ENCODE measurements around the gene MOGAT1. TPM values are rescaled to one million over a fixed set of nuclear protein-coding genes. Genes with fewer than 3 reads are reported as not detected.
A peak's percentile ranks its signal among the peaks of the same experiment; 100 is the strongest.
"Not testable (repeated sequence)": the region's sequence is repeated elsewhere in the genome, so short reads cannot be mapped to it uniquely, and the experiment has no call there.

The MOGAT1 gene
- total RNA-seq, 1 experiment from 2014 or later: not detected

DNA sequence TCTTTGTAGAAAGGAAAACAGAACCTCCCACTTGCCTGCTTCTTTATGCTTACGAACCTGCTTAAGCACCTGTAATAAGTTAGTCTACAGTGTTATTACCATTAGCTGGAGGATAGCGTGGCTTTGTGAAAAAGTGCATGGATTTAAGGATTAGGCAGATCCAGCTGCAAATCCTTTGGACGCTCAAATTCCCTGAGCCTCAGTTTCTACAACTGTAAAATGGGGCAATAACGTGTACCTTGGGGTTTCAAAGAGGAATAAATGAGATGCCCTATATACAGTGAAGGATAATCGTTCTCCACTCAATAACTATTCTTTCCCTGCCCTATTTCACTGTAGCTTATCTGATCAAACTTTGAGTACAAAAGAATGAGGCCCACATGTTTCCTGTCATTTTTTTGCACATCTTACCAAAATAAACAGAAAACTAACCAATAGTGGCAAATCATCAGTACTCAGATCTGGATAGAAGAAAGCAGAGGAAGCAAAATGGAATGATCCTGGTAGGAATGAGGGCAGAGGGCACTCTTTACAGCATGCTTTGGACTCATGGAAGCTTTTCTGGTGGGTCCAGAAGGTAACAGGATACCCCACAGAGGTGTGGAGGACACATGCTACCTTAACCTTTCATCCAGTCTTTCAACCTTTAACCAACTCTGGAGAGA, 14.8 kb downstream of the MOGAT1 start:
- Mint-ChIP-seq H3K36me3 (ENCODE audit: insufficient read depth, unreplicated experiment) (no peaks in the 10 kb centered on the region), H3K4me1 (ENCODE audit: insufficient read depth, unreplicated experiment) (no peaks in the 10 kb centered on the region), H3K4me3 (ENCODE audit: unreplicated experiment) (no peak overlapping the region), H3K27me3 (ENCODE audit: insufficient read depth, unreplicated experiment) (peaks cover 23% of the 10 kb centered on the region), H3K27ac (ENCODE audit: low read depth, unreplicated experiment) (no peak overlapping the region), H3K9me3 (ENCODE audit: unreplicated experiment) (no peaks in the 10 kb centered on the region)
- TF ChIP-seq, protein P1, sequence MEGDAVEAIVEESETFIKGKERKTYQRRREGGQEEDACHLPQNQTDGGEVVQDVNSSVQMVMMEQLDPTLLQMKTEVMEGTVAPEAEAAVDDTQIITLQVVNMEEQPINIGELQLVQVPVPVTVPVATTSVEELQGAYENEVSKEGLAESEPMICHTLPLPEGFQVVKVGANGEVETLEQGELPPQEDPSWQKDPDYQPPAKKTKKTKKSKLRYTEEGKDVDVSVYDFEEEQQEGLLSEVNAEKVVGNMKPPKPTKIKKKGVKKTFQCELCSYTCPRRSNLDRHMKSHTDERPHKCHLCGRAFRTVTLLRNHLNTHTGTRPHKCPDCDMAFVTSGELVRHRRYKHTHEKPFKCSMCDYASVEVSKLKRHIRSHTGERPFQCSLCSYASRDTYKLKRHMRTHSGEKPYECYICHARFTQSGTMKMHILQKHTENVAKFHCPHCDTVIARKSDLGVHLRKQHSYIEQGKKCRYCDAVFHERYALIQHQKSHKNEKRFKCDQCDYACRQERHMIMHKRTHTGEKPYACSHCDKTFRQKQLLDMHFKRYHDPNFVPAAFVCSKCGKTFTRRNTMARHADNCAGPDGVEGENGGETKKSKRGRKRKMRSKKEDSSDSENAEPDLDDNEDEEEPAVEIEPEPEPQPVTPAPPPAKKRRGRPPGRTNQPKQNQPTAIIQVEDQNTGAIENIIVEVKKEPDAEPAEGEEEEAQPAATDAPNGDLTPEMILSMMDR (IDR thresholded peaks at IDR 0.05; ENCODE audit: unreplicated experiment): no peak
- BruUV-seq (replicated peaks): no TSS peak
- ChIA-PET CTCF (interaction anchor here (0.8 to 1.8 kb wide), 3 partner anchors 9 to 252 kb away, joined by 3 to 9 read pairs (median 5); no protein-coding TSS in a partner anchor), POLR2A (interaction anchor here (0.5 to 0.8 kb wide), 2 partner anchors 24 to 31 kb away, joined by 3 read pairs; partner anchors contain the start of gene FARSB)
- intact Hi-C loops (cut with micrococcal nuclease): no loop called here
- DNase-seq (ENCODE audit: unreplicated experiment): no peak

DNA sequence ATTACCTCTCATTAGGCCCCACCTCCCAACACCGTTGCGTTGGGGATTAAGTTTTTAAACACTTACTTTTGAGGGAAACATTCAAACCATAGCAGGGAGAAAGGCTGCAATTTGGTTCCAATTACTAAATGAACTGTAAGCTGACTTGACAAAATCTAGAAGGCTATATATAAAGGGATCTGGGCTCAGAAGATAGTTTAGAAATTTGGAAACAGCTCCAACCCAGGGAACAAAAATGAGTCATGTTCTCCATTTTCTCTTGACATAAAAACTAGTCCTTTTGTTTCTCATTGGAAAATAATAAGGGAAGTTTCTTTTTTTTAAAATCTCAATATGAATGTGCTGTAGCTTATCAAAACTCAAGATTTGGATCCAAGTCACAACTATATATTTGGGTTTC, 17.5 kb downstream of the MOGAT1 start:
- H3K9me3 Mint-ChIP-seq (ENCODE audit: unreplicated experiment): no peaks in the 10 kb centered on the region
- ChIA-PET POLR2A (interaction anchor here (0.8 to 1.1 kb wide), 2 partner anchors 10 to 33 kb away, joined by 3 to 4 read pairs; partner anchors contain the start of gene FARSB), CTCF (interaction anchor here (0.6 to 7.2 kb wide), 8 partner anchors 19 to 810 kb away, joined by 3 to 53 read pairs (median 3); no protein-coding TSS in a partner anchor)
- BruUV-seq (replicated peaks): no TSS peak
- H3K4me3 Mint-ChIP-seq (ENCODE audit: unreplicated experiment): no peak overlapping the region
- intact Hi-C loops (cut with micrococcal nuclease): no loop called here
- DNase-seq (ENCODE audit: unreplicated experiment): no peak
- H3K27ac Mint-ChIP-seq (ENCODE audit: low read depth, unreplicated experiment): no peak overlapping the region
- TF ChIP-seq, protein P1 (IDR thresholded peaks at IDR 0.05; ENCODE audit: unreplicated experiment): no peak
- H3K27me3 Mint-ChIP-seq (ENCODE audit: insufficient read depth, unreplicated experiment): no peaks in the 10 kb centered on the region
- H3K36me3 Mint-ChIP-seq (ENCODE audit: insufficient read depth, unreplicated experiment): no peaks in the 10 kb centered on the region
- no peaks in the 10 kb centered on the region for H3K4me1 Mint-ChIP-seq (ENCODE audit: insufficient read depth, unreplicated experiment)

DNA sequence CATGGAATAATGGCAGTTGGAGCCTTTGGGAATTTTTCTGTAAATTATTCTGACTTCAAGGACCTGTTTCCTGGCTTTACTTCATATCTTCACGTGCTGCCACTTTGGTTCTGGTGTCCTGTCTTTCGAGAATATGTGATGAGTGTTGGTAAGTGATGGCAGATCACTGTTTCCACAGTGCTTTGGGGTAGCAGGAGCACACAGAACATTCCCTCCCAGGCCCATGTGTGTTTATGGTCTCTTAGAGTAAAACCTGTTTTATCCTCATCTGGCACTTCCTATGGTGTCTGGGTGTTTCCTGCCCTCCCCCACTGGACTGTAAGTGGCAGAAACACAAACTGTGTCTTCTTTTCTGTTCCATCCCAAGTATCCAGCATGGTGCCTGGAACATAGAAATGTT, 17.9 kb downstream of the MOGAT1 start:
- TF ChIP-seq, protein P1 (IDR thresholded peaks at IDR 0.05; ENCODE audit: unreplicated experiment): no peak
- H3K27ac Mint-ChIP-seq (ENCODE audit: low read depth, unreplicated experiment): no peak overlapping the region
- POLR2A ChIA-PET: interaction anchor here (0.8 to 1.3 kb wide), 3 partner anchors 10 to 36 kb away, joined by 3 to 4 read pairs (median 4); partner anchors contain the start of gene FARSB
- intact Hi-C loops (cut with micrococcal nuclease): no loop called here
- H3K36me3 Mint-ChIP-seq (ENCODE audit: insufficient read depth, unreplicated experiment): no peaks in the 10 kb centered on the region
- H3K4me1 Mint-ChIP-seq (ENCODE audit: insufficient read depth, unreplicated experiment): no peaks in the 10 kb centered on the region
- no peak overlapping the region for H3K4me3 Mint-ChIP-seq (ENCODE audit: unreplicated experiment)
- no peaks in the 10 kb centered on the region for H3K27me3 Mint-ChIP-seq (ENCODE audit: insufficient read depth, unreplicated experiment)
- BruUV-seq (replicated peaks): no TSS peak
- DNase-seq (ENCODE audit: unreplicated experiment): no peak
- H3K9me3 Mint-ChIP-seq (ENCODE audit: unreplicated experiment): no peaks in the 10 kb centered on the region
- CTCF ChIA-PET: interaction anchor here (0.6 to 7.2 kb wide), 17 partner anchors 11 to 1625 kb away, joined by 3 to 53 read pairs (median 4); no protein-coding TSS in a partner anchor

DNA sequence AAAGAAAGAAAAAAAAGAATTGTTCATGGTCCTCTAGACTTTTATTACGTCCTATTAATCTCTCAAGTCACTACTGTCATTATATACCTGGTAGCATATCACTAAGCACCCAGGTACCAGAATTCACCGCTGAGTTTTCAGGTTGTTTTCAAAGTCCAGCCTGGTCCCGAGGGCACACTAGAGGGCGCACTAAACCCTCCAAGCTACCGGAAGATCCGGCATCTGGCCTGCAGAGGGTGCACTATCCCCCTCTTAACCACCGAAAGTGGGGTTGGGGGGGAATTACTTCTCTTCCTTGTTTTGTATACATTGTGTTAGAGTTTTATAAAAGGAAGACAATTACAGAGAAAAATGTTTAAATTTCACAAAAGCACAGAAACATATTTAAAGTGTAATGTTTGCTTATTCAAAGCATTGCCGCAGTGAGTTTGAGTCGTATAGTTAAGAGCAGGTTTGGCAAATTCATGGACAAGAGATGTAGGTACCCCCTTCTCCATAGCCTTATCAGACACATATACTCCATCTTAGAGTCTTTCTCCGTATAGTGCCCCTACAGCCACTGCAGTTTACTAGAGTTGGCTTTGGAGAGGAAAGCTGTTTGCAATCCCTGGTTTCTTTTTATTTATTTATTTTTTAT, 19.2 kb downstream of the MOGAT1 start:
- TF ChIP-seq, protein P1 (IDR thresholded peaks at IDR 0.05; ENCODE audit: unreplicated experiment): peak; percentile 98
- POLR2A ChIA-PET: interaction anchor here (0.7 to 1.4 kb wide), 6 partner anchors 14 to 248 kb away, joined by 3 to 6 read pairs (median 3); no protein-coding TSS in a partner anchor
- no peaks in the 10 kb centered on the region for H3K4me1 Mint-ChIP-seq (ENCODE audit: insufficient read depth, unreplicated experiment)
- no peak overlapping the region for H3K27ac Mint-ChIP-seq (ENCODE audit: low read depth, unreplicated experiment)
- no peaks in the 10 kb centered on the region for H3K36me3 Mint-ChIP-seq (ENCODE audit: insufficient read depth, unreplicated experiment)
- H3K9me3 Mint-ChIP-seq (ENCODE audit: unreplicated experiment): no peaks in the 10 kb centered on the region
- H3K4me3 Mint-ChIP-seq (ENCODE audit: unreplicated experiment): no peak overlapping the region
- CTCF ChIA-PET: interaction anchor here (0.6 to 7.2 kb wide), 31 partner anchors 10 to 954 kb away, joined by 3 to 53 read pairs (median 4); no protein-coding TSS in a partner anchor
- BruUV-seq (replicated peaks): no TSS peak
- DNase-seq (ENCODE audit: unreplicated experiment): peak; percentile 77
- H3K27me3 Mint-ChIP-seq (ENCODE audit: insufficient read depth, unreplicated experiment): no peaks in the 10 kb centered on the region
- intact Hi-C loops (cut with micrococcal nuclease): loop anchor here (1.0 to 2.0 kb wide), 3 partner anchors 212 to 268 kb away; no protein-coding TSS in a partner anchor

DNA sequence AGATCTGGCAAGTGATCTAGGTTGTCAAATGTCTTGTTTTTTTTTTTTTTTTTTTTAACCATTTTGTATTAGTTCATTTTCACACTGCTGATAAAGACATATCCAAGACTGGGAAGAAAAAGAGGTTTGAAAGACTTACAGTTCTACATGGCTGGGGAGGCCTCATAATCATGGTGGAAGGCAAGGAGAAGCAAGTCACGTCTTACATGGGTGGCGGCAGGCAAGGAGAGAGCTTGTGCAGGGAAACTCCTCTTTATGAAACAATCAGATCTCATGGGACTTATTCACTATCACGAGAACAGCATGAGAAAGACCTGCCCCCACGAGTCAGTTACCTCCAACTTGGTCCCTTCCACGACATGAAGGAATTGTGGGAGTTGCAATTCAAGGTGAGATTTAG, 22.0 kb downstream of the MOGAT1 start:
- H3K36me3 Mint-ChIP-seq (ENCODE audit: insufficient read depth, unreplicated experiment); H3K9me3 Mint-ChIP-seq (ENCODE audit: unreplicated experiment); H3K27ac Mint-ChIP-seq (ENCODE audit: low read depth, unreplicated experiment); BruUV-seq (replicated peaks); intact Hi-C loops (cut with micrococcal nuclease); POLR2A ChIA-PET; H3K4me1 Mint-ChIP-seq (ENCODE audit: insufficient read depth, unreplicated experiment); H3K4me3 Mint-ChIP-seq (ENCODE audit: unreplicated experiment); H3K27me3 Mint-ChIP-seq (ENCODE audit: insufficient read depth, unreplicated experiment); DNase-seq (ENCODE audit: unreplicated experiment): not testable (repeated sequence)
- CTCF ChIA-PET: interaction anchor here (2.1 to 7.2 kb wide), 2 partner anchors 12 to 14 kb away, joined by 4 to 53 read pairs; no protein-coding TSS in a partner anchor
